ENCODE results near the gene AMIGO2.

Gene AMIGO2

DNA sequence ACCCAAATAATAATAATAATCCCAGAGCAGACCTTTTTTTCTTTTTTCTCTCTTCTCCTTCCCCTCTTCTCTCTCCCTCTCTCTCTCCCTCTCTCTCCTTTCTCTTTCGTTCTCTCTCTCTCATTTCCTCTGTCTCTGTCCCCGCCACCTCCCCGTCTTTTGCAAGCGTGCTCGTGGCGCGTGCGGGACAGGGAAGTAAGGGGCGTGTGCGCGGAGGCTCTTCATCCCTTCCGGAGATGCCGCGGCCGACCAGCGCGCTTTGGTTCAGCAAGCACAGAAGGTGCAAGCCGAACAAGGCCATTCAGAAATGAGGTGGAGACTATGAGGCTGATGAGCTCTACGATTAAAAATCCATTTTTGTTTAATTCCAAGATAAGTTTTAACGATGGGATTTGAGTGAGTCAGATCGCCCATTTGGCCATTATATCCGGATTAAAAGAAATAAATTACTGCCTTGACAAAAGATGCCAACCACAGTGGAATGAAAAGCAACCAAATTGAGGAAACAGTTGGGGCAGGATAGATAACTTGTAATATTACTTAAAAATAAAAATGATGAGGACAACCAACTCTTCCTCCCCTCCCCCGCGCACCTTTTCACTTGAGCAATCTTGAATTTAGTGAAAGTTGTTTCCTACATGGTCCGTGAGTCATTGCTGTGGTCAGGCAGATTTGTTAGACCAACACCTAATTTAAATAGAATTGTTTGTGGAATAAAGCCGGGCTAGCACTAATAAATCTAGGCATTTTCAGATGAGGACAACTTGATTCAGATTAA lies 1.2 kb upstream of the AMIGO2 start (continued):
- TF ChIP-seq, protein P1, sequence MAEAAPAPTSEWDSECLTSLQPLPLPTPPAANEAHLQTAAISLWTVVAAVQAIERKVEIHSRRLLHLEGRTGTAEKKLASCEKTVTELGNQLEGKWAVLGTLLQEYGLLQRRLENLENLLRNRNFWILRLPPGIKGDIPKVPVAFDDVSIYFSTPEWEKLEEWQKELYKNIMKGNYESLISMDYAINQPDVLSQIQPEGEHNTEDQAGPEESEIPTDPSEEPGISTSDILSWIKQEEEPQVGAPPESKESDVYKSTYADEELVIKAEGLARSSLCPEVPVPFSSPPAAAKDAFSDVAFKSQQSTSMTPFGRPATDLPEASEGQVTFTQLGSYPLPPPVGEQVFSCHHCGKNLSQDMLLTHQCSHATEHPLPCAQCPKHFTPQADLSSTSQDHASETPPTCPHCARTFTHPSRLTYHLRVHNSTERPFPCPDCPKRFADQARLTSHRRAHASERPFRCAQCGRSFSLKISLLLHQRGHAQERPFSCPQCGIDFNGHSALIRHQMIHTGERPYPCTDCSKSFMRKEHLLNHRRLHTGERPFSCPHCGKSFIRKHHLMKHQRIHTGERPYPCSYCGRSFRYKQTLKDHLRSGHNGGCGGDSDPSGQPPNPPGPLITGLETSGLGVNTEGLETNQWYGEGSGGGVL (tag by site-specific recombination; IDR thresholded peaks at IDR 0.05), result no peak
- TF ChIP-seq, protein P2, sequence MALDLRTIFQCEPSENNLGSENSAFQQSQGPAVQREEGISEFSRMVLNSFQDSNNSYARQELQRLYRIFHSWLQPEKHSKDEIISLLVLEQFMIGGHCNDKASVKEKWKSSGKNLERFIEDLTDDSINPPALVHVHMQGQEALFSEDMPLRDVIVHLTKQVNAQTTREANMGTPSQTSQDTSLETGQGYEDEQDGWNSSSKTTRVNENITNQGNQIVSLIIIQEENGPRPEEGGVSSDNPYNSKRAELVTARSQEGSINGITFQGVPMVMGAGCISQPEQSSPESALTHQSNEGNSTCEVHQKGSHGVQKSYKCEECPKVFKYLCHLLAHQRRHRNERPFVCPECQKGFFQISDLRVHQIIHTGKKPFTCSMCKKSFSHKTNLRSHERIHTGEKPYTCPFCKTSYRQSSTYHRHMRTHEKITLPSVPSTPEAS (tag by site-specific recombination; IDR thresholded peaks at IDR 0.05), result peak; percentile 25; the same call in 1 of the 2 replicates
- no peak for TF ChIP-seq ZNF404 (tag by site-specific recombination; IDR thresholded peaks at IDR 0.05)
- no peak for TF ChIP-seq ZNF544 (tag by site-specific recombination; IDR thresholded peaks at IDR 0.05)
- no peak for TF ChIP-seq ZNF560 (tag by site-specific recombination; IDR thresholded peaks at IDR 0.05; ENCODE audit: borderline replicate concordance)
- TF ChIP-seq, protein P3, sequence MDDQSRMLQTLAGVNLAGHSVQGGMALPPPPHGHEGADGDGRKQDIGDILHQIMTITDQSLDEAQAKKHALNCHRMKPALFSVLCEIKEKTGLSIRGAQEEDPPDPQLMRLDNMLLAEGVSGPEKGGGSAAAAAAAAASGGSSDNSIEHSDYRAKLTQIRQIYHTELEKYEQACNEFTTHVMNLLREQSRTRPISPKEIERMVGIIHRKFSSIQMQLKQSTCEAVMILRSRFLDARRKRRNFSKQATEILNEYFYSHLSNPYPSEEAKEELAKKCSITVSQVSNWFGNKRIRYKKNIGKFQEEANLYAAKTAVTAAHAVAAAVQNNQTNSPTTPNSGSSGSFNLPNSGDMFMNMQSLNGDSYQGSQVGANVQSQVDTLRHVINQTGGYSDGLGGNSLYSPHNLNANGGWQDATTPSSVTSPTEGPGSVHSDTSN (CRISPR knock-in tag; IDR thresholded peaks at IDR 0.05), result no peak
- TF ChIP-seq, protein P4, sequence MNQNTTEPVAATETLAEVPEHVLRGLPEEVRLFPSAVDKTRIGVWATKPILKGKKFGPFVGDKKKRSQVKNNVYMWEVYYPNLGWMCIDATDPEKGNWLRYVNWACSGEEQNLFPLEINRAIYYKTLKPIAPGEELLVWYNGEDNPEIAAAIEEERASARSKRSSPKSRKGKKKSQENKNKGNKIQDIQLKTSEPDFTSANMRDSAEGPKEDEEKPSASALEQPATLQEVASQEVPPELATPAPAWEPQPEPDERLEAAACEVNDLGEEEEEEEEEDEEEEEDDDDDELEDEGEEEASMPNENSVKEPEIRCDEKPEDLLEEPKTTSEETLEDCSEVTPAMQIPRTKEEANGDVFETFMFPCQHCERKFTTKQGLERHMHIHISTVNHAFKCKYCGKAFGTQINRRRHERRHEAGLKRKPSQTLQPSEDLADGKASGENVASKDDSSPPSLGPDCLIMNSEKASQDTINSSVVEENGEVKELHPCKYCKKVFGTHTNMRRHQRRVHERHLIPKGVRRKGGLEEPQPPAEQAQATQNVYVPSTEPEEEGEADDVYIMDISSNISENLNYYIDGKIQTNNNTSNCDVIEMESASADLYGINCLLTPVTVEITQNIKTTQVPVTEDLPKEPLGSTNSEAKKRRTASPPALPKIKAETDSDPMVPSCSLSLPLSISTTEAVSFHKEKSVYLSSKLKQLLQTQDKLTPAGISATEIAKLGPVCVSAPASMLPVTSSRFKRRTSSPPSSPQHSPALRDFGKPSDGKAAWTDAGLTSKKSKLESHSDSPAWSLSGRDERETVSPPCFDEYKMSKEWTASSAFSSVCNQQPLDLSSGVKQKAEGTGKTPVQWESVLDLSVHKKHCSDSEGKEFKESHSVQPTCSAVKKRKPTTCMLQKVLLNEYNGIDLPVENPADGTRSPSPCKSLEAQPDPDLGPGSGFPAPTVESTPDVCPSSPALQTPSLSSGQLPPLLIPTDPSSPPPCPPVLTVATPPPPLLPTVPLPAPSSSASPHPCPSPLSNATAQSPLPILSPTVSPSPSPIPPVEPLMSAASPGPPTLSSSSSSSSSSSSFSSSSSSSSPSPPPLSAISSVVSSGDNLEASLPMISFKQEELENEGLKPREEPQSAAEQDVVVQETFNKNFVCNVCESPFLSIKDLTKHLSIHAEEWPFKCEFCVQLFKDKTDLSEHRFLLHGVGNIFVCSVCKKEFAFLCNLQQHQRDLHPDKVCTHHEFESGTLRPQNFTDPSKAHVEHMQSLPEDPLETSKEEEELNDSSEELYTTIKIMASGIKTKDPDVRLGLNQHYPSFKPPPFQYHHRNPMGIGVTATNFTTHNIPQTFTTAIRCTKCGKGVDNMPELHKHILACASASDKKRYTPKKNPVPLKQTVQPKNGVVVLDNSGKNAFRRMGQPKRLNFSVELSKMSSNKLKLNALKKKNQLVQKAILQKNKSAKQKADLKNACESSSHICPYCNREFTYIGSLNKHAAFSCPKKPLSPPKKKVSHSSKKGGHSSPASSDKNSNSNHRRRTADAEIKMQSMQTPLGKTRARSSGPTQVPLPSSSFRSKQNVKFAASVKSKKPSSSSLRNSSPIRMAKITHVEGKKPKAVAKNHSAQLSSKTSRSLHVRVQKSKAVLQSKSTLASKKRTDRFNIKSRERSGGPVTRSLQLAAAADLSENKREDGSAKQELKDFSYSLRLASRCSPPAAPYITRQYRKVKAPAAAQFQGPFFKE (tag by site-specific recombination; IDR thresholded peaks at IDR 0.05; ENCODE audit: borderline replicate concordance), result no peak
- peak; percentile 74 for TF ChIP-seq SP7 (tag by site-specific recombination; IDR thresholded peaks at IDR 0.05)
- TF ChIP-seq ZNF302 (tag by site-specific recombination; IDR thresholded peaks at IDR 0.05; ENCODE audit: low read depth), result no peak
- no peak for TF ChIP-seq ZNF677 (tag by site-specific recombination; IDR thresholded peaks at IDR 0.05)
- TF ChIP-seq ZNF324 (tag by site-specific recombination; IDR thresholded peaks at IDR 0.05), result no peak
- no peak for TF ChIP-seq ZNF202 (tag by site-specific recombination; IDR thresholded peaks at IDR 0.05; ENCODE audit: borderline replicate concordance)
- TF ChIP-seq, protein P5, sequence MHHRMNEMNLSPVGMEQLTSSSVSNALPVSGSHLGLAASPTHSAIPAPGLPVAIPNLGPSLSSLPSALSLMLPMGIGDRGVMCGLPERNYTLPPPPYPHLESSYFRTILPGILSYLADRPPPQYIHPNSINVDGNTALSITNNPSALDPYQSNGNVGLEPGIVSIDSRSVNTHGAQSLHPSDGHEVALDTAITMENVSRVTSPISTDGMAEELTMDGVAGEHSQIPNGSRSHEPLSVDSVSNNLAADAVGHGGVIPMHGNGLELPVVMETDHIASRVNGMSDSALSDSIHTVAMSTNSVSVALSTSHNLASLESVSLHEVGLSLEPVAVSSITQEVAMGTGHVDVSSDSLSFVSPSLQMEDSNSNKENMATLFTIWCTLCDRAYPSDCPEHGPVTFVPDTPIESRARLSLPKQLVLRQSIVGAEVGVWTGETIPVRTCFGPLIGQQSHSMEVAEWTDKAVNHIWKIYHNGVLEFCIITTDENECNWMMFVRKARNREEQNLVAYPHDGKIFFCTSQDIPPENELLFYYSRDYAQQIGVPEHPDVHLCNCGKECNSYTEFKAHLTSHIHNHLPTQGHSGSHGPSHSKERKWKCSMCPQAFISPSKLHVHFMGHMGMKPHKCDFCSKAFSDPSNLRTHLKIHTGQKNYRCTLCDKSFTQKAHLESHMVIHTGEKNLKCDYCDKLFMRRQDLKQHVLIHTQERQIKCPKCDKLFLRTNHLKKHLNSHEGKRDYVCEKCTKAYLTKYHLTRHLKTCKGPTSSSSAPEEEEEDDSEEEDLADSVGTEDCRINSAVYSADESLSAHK (tag by site-specific recombination; IDR thresholded peaks at IDR 0.05), result no peak
- TF ChIP-seq ZNF155 (tag by site-specific recombination; IDR thresholded peaks at IDR 0.05), result no peak
- TF ChIP-seq ZNF133 (tag by site-specific recombination; IDR thresholded peaks at IDR 0.05), result no peak
- peak; percentile 50; the same call in 1 of the 2 replicates for TF ChIP-seq SP2 (tag by site-specific recombination; IDR thresholded peaks at IDR 0.05)
- no peak for TF ChIP-seq ZNF747 (tag by site-specific recombination; IDR thresholded peaks at IDR 0.05)
- TF ChIP-seq ZBTB7A (tag by site-specific recombination; IDR thresholded peaks at IDR 0.05; ENCODE audit: low read depth), result no peak
- TF ChIP-seq, protein P6, sequence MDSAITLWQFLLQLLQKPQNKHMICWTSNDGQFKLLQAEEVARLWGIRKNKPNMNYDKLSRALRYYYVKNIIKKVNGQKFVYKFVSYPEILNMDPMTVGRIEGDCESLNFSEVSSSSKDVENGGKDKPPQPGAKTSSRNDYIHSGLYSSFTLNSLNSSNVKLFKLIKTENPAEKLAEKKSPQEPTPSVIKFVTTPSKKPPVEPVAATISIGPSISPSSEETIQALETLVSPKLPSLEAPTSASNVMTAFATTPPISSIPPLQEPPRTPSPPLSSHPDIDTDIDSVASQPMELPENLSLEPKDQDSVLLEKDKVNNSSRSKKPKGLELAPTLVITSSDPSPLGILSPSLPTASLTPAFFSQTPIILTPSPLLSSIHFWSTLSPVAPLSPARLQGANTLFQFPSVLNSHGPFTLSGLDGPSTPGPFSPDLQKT (IDR thresholded peaks at IDR 0.05; ENCODE audit: borderline replicate concordance, low read depth, low read length), result no peak
- TF ChIP-seq ZNF837 (tag by site-specific recombination; IDR thresholded peaks at IDR 0.05), result no peak
- TF ChIP-seq ZNF391 (tag by site-specific recombination; IDR thresholded peaks at IDR 0.05; ENCODE audit: borderline replicate concordance, low read depth), result peak; percentile 24; the same call in 1 of the 2 replicates
- TF ChIP-seq, protein P7, sequence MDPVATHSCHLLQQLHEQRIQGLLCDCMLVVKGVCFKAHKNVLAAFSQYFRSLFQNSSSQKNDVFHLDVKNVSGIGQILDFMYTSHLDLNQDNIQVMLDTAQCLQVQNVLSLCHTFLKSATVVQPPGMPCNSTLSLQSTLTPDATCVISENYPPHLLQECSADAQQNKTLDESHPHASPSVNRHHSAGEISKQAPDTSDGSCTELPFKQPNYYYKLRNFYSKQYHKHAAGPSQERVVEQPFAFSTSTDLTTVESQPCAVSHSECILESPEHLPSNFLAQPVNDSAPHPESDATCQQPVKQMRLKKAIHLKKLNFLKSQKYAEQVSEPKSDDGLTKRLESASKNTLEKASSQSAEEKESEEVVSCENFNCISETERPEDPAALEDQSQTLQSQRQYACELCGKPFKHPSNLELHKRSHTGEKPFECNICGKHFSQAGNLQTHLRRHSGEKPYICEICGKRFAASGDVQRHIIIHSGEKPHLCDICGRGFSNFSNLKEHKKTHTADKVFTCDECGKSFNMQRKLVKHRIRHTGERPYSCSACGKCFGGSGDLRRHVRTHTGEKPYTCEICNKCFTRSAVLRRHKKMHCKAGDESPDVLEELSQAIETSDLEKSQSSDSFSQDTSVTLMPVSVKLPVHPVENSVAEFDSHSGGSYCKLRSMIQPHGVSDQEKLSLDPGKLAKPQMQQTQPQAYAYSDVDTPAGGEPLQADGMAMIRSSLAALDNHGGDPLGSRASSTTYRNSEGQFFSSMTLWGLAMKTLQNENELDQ (tag by site-specific recombination; IDR thresholded peaks at IDR 0.05; ENCODE audit: low read depth), result no peak

Data from HEK293 (cell line).